ENCODE data around the gene JPH3.

Gene JPH3

GRCh38 chr16:87686697-87687096 is 84.4 kb downstream of the JPH3 start:
- POLR2A ChIA-PET (ENCODE audit: low non-redundant PET) = no interaction called here
- CTCF ChIA-PET = no interaction called here
- H3K27ac ChIP-seq = no peak overlapping the region
- no peak for TF ChIP-seq CTCF (conservative IDR thresholded peaks at IDR 0.05; ENCODE audit: low read depth)
- no peak for DNase-seq (ENCODE audit: low spot score)

GRCh38 chr16:87687126-87687910 is 85.0 kb downstream of the JPH3 start:
- no peak for TF ChIP-seq CTCF (conservative IDR thresholded peaks at IDR 0.05; ENCODE audit: low read depth)
- DNase-seq (ENCODE audit: low spot score) = no peak
- ChIA-PET CTCF (interaction anchor here (0.7 kb wide), 1 partner anchor 368 kb away, joined by 3 read pairs; no protein-coding TSS in a partner anchor), POLR2A (ENCODE audit: low non-redundant PET) (no interaction called here)
- no peak overlapping the region for H3K27ac ChIP-seq

GRCh38 chr16:87687998-87688529 is 85.8 kb downstream of the JPH3 start:
- no peak for TF ChIP-seq CTCF (conservative IDR thresholded peaks at IDR 0.05; ENCODE audit: low read depth)
- H3K27ac ChIP-seq = no peak overlapping the region
- ChIA-PET CTCF (no interaction called here), POLR2A (ENCODE audit: low non-redundant PET) (no interaction called here)
- no peak for DNase-seq (ENCODE audit: low spot score)

DNA sequence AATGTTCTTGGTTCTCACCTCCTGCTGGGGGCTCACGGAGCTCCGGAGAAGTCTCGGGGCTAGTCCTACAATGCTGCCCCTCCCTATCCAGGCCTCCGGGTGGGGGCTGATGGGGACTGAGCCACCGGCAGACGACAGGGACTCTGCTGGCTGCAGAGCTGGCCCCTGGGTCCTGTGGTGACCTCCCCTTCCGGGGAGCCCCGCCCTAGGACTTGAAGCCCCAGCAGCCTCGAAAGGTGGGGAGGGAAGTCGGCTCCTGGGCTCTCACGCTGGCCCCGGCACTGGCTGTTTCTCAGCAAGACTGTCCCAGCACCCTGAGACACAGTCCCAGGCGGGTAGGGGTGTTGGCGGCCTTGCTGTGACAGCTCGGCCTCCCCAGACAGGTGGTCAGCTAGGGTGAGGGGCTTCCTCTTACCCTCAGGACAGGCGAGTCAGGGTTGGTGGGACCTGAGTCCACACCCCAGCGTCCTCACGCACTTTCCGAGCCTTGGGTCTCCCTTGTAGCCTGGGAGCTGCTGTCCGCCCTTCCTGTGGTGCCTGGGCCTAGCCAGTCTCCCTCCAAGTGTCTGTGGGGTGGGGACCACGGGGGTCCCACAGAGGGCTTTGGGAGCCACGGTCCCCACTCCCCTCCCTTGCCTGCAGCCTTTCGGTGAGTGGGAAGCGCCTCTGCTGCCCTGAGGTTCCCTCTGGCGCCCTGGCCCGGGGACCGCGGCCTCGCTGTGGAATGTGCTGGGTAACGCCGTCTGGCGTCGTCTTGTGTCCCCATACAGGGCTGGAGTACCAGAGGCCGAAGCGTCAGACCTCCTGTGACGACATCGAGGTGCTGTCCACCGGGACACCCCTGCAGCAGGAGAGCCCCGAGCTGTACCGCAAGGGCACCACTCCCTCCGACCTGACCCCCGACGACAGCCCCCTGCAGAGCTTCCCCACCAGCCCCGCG is 86.8 kb downstream of the JPH3 start:
- CTCF ChIA-PET = no interaction called here
- POLR2A ChIA-PET (ENCODE audit: low non-redundant PET) = no interaction called here

DNA sequence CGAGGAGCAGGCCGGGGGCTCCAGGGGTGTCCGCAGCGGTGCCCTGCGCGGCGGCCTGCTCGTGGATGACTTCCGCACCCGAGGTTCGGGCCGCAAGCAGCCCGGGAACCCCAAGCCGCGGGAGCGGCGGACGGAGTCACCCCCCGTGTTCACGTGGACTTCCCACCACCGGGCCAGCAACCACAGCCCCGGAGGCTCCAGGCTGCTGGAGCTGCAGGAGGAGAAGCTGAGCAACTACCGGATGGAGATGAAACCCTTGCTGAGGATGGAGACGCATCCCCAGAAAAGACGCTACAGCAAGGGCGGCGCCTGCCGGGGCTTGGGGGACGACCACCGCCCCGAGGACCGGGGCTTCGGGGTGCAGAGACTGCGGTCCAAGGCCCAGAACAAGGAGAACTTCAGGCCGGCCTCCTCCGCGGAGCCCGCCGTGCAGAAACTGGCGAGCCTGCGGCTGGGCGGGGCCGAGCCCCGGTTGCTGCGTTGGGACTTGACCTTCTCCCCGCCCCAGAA is 87.7 kb downstream of the JPH3 start:
- ChIA-PET CTCF (no interaction called here), POLR2A (ENCODE audit: low non-redundant PET) (interaction anchor here (0.7 kb wide), 1 partner anchor 646 kb away, joined by 4 read pairs; no protein-coding TSS in a partner anchor)
- DNase-seq (ENCODE audit: low spot score) = no peak
- TF ChIP-seq CTCF (conservative IDR thresholded peaks at IDR 0.05; ENCODE audit: low read depth) = no peak
- H3K27ac ChIP-seq = no peak overlapping the region

More for the DNA sequence above, 86.8 kb downstream of the JPH3 start:
- H3K27ac ChIP-seq = no peak overlapping the region
- DNase-seq (ENCODE audit: low spot score) = no peak
- no peak for TF ChIP-seq CTCF (conservative IDR thresholded peaks at IDR 0.05; ENCODE audit: low read depth)

Data from RWPE1 (cell line).